GM13977 (cell line): ENCODE measurements around the gene EXOC6B.

Experiments
- DNase-seq: peaks from one replicate; pipeline ENCODE4 v3.0.0; 2012; ENCODE audit warnings: low spot score
- CTCF ChIP-seq: IDR thresholded peaks from 2 replicates; pipeline ENCODE4 v1.5.1; 2012; ENCODE audit warnings: mild to moderate bottlenecking, control low read depth; ENCODE audit not compliant: insufficient read depth; ENCODE audit errors: extremely low read depth, missing control alignments
- in situ Hi-C: fragments of 300-500 bp; cut with MboI; formaldehyde crosslinking; loops from one replicate; pipeline ENCODE4 v1.12.0; 2022; ENCODE audit warnings: low sequenced_read_pairs, low pct_unique_long_range_greater_than_20kb, mixed read lengths, inconsistent platforms; ENCODE audit not compliant: unreplicated experiment

The EXOC6B gene

GRCh38 chr2:72722492-72723070 lies 103.3 kb downstream of the EXOC6B start:
- DNase-seq = no peak
- in situ Hi-C loops = no loop called here
- TF ChIP-seq CTCF = no peak

GRCh38 chr2:72719416-72719815 lies 106.4 kb downstream of the EXOC6B start:
- in situ Hi-C loops = no loop called here
- DNase-seq = no peak
- TF ChIP-seq CTCF = no peak

GRCh38 chr2:72718876-72719275 lies 107.0 kb downstream of the EXOC6B start:
- DNase-seq = no peak
- in situ Hi-C loops = no loop called here
- TF ChIP-seq CTCF = no peak

- DNase-seq = no peak
- in situ Hi-C loops = no loop called here
- no peak for TF ChIP-seq CTCF
Observed at GRCh38 chr2:72716601-72717000, 109.2 kb downstream of the EXOC6B start.

- in situ Hi-C loops = no loop called here
- TF ChIP-seq CTCF = no peak
- no peak for DNase-seq
Observed at GRCh38 chr2:72713857-72714256, 112.0 kb downstream of the EXOC6B start.

- no peak for DNase-seq
- in situ Hi-C loops = no loop called here
- no peak for TF ChIP-seq CTCF
Observed at GRCh38 chr2:72712977-72713376, 112.9 kb downstream of the EXOC6B start.

GRCh38 chr2:72712304-72712703 lies 113.5 kb downstream of the EXOC6B start:
- in situ Hi-C loops = no loop called here
- TF ChIP-seq CTCF = no peak
- DNase-seq = no peak
